Ectodermal cell (in vitro differentiated cells): ENCODE data around the gene C15orf61.

Experiments used
- H3K27ac ChIP-seq: 2 replicates; pipeline ENCODE4 v1.7.0; 2013; ENCODE audit warnings: mild to moderate bottlenecking, low read depth, low read length; ENCODE audit not compliant: insufficient read depth, poor library complexity, severe bottlenecking
- H3K27me3 ChIP-seq: 2 replicates; pipeline ENCODE4 v1.7.0; 2013; ENCODE audit warnings: mild to moderate bottlenecking, low read length; ENCODE audit not compliant: insufficient read depth, control insufficient read depth, poor library complexity, severe bottlenecking
- H3K36me3 ChIP-seq: one replicate; pipeline ENCODE4 v1.7.0; 2013; ENCODE audit warnings: low read length; ENCODE audit not compliant: control insufficient read depth, insufficient read depth
- H3K4me1 ChIP-seq: one replicate; pipeline ENCODE4 v1.7.0; 2013; ENCODE audit warnings: low read length; ENCODE audit not compliant: control insufficient read depth, insufficient read depth
- H3K4me3 ChIP-seq: 2 replicates; pipeline ENCODE4 v1.7.0; 2013; ENCODE audit warnings: low read depth, low read length, control low read depth; ENCODE audit not compliant: insufficient read depth
- H3K9me3 ChIP-seq: 2 replicates; pipeline ENCODE4 v1.7.0; 2013; ENCODE audit warnings: mild to moderate bottlenecking, low read length, moderate library complexity; ENCODE audit not compliant: control insufficient read depth
- WGBS, 2 experiments: methylation state at CpG; one replicate each; pipeline ENCODE4 v1.1.7; 2013; ENCODE audit warnings: missing lambda C conversion rate in 2 of 2; 5-methylcytosine and 5-hydroxymethylcytosine counted together

C15orf61 gene

DNA sequence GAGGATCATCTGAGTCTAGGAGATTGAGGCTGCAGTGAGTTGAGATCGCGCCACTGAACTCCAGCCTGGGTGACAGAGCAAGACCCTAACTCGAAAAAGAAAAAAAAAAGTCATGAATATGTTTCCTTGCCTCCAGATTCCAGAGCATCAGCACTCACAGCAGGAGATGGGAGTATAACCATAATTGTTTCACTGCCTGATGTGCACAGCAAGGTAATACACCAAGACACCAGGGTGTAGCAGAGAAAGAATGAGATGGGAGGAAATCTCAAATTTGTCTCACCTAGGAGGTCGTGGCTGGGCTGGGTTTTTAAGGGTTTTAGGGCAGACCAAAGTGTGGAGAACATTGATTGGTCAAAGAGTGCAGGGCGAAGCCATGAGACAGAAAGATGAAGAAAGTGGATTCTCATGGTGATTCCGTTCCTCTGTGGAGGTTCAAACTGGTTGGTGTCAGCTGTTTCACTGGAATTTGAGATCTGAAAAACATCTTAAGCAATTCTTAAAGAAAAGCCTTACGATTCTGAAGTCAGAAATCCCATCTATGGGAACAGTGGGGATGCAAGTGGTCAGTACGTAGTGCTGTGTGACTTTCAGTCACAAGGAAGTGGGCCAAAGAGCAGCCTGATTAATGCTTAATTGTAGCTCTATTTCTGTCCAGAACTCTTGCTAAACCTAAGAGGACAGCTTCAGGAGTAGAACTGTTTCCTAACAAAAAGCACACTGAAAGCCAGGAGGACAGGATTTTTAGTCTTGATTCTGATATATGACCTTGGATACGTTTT is 7.8 kb upstream of the C15orf61 start:
- Histone ChIP-seq H3K4me3 (no peak overlapping the region), H3K36me3 (no peaks in the 10 kb centered on the region), H3K9me3 (no peaks in the 10 kb centered on the region), H3K27me3 (no peaks in the 10 kb centered on the region), H3K4me1 (no peaks in the 10 kb centered on the region), H3K27ac (no peak overlapping the region)
- 84% methylated on average over 9 of the region's 9 CpGs for WGBS, 2 experiments

DNA sequence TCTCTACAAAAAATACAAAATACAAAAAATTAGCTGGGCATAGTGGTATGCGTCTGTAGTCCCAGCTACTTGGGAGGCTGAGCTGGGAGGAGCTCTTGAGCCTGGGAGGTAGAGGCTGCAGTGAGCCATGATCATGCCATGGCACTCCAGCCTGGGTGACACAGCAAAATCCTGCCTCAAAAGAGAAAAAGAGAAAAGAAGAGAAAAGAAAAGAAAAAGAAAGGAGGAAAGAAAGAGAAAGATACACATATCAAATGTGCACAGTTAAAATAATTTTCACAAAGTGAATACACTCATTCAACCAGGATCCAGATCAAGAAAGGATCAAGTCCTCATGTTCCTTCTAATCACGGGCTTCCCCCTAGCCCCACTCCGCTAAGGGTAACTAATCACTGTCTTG is 5.8 kb upstream of the C15orf61 start:
- Histone ChIP-seq H3K27ac (no peak overlapping the region), H3K4me1 (no peaks in the 10 kb centered on the region), H3K36me3 (no peaks in the 10 kb centered on the region), H3K9me3 (no peaks in the 10 kb centered on the region), H3K27me3 (no peaks in the 10 kb centered on the region), H3K4me3 (no peak overlapping the region)
- WGBS, 2 experiments: 88 to 97% methylated on average over 3 of the region's 3 CpGs

DNA sequence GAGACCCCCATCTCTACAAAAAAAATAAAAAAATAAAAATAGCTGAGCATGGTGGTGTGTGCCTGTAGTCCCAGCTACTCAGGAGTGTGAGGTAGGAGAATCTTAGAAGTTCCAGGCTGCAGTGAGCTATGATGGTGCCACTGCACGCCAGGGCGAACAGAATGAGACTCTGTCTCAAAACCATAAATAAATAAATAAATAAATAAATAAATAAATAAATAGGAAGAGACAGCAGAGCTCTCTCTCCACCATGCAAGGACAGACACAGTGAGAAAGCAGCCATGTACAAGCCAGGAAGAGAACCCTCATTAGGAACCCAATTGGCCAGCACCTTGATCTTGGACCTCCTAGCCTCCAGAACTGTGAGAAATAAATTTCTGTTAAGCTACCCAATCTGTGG is 5.4 kb upstream of the C15orf61 start:
- H3K9me3 ChIP-seq: no peaks in the 10 kb centered on the region
- no peaks in the 10 kb centered on the region for H3K36me3 ChIP-seq
- no peak overlapping the region for H3K4me3 ChIP-seq
- H3K27me3 ChIP-seq: peaks cover 3% of the 10 kb centered on the region
- 73% methylated on average over 2 of the region's 2 CpGs; no CpG with 5 or more reads in 1 of the 2 experiments for WGBS, 2 experiments
- H3K4me1 ChIP-seq: no peaks in the 10 kb centered on the region
- H3K27ac ChIP-seq: no peak overlapping the region

DNA sequence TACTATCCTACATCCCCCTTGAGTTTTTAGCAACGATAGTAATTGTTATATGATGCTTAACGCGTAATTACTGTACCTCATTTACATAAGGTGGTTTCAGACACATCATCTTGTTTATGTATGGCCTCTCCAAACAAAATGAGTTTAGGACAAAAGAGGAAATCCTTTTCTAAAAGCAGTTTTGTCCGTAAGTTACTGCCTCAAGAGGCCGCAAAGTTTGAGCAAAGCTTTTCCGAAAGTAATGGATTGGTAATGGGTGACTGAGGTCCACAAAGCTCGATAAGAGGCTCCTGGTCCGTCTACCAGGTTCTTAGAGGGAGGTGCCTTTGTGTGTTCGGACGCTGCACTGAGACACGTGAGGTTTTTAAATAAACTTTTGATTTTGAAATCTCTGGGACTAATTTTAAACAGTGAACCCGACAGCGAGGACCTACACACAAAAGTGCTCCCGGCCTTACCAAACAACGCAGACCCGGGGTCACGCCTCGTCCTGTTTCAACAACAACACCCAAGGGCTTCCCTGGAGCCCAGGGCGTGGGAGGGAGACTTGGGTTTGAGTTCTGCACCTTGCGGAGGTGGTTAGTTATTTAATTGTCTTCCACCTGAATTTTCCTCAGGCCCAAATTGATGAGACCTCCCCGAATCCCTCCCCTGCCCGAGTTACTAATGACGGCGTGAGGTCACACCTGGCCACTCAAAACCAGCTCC is 456 bp upstream of the C15orf61 start:
- 70 to 71% methylated on average over 23 to 24 of the region's 24 CpGs for WGBS, 2 experiments
- peaks cover 19% of the 10 kb centered on the region for H3K4me1 ChIP-seq
- no peak overlapping the region for H3K27ac ChIP-seq
- peak overlapping the region; percentile 70 for H3K4me3 ChIP-seq
- peaks cover 6% of the 10 kb centered on the region for H3K27me3 ChIP-seq
- H3K9me3 ChIP-seq: no peaks in the 10 kb centered on the region
- H3K36me3 ChIP-seq: no peaks in the 10 kb centered on the region

DNA sequence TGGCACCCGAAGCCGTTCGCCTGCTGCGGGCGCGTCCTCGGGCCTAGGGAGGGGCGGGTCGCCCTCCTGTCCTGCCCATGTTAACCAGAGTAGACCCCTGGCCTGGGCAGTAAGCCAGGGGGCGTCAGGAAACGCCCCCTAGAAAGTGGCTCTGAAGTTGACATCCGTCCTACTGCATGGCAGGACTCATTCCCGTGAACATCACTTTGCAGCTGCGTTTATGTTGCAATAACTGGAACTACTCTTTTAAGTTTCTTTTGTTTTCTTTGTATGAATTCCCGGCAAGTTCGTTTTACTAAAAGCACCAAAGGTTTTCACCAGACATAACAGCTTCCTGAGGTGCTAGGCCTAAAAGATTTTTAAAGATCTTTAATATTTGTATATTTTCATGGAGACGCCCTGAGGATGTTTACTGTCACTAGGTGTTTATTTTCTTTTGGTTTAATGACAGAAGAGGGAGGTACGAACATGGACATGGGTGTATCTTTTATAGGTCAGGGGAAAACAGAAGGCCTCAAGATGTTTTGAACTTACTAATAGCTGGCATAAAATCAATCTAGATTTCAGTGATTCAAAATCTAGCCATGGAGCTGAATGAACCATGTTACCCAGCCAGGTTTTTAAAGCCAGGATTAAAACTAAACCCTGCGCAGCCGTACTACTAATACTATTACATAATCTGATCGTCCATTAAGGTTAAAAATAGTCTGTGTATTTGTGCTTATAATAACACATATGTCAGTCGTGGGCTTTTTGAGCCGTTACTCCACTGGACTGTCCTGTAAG is 1.0 kb downstream of the C15orf61 start:
- H3K4me3 ChIP-seq: peak overlapping the region; percentile 70
- no peak overlapping the region for H3K27ac ChIP-seq
- H3K27me3 ChIP-seq: peaks cover 6% of the 10 kb centered on the region
- 19 to 34% methylated on average over 19 to 23 of the region's 23 CpGs for WGBS, 2 experiments
- H3K9me3 ChIP-seq: no peaks in the 10 kb centered on the region
- peaks cover 19% of the 10 kb centered on the region for H3K4me1 ChIP-seq
- no peaks in the 10 kb centered on the region for H3K36me3 ChIP-seq

DNA sequence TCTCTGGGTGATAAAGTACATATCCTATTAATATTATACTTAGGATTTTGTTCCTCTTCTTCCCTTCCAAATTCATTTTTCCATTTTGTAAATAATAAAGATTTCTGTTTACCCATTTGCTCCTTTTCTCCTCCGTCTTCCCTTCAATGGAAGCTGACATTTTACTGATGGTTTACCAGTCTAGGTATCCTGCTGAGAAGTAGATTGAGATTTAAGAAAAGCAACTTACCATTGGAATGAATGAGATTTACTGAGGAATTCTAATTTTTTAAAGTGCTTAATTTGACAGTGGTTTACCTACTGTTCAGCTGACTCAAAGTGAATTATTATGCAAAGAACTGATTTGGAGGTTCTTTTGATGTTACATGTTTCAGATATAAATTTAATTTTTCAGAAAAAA is 2.4 kb downstream of the C15orf61 start:
- H3K27ac ChIP-seq: no peak overlapping the region
- no peaks in the 10 kb centered on the region for H3K36me3 ChIP-seq
- no peak overlapping the region for H3K4me3 ChIP-seq
- no CpG with 5 or more reads among the region's 1 CpG for WGBS, 2 experiments
- H3K27me3 ChIP-seq: peaks cover 6% of the 10 kb centered on the region
- H3K9me3 ChIP-seq: no peaks in the 10 kb centered on the region
- H3K4me1 ChIP-seq: peaks cover 19% of the 10 kb centered on the region

DNA sequence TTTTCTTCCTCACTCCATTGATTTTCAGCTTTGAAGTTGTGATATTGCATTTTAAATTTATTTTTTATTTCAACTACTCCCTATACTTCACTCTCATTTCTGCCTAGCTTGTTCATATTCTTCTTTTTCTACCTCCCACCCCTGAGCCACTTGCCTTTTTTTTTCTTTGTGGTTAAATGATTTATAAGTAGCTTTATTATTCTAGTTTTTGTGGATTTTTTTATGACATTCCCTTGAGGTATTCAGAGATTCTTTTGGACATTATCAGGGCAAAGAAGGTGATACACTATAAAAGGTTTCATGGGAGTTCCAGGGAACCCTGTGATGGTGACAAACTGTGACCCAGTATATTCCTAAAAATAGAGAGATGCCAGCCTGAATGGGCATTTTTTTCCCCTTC is 3.3 kb downstream of the C15orf61 start:
- H3K4me1 ChIP-seq: peaks cover 19% of the 10 kb centered on the region
- no peaks in the 10 kb centered on the region for H3K36me3 ChIP-seq
- H3K27ac ChIP-seq: no peak overlapping the region
- H3K27me3 ChIP-seq: peaks cover 6% of the 10 kb centered on the region
- H3K9me3 ChIP-seq: no peaks in the 10 kb centered on the region
- H3K4me3 ChIP-seq: no peak overlapping the region

DNA sequence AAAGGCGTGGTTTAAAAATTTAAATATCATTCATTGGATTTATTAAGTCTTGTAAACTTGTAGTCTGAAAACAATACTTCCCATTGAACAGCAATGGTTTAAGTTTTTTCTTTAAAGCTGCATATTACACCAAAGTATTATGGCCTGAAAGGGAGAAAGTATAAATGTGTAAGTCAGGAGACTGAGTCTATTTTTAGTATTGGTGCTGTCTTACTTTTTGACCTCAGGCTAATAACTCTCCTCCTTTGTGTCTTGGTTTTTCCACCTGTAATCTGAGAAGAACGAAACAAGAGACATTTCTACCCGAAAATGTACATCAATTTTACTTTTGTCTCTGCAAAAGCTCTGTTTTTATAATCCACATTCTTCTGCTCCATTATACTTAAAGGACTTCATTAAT is 7.6 kb downstream of the C15orf61 start:
- Histone ChIP-seq H3K27ac (no peak overlapping the region), H3K36me3 (no peaks in the 10 kb centered on the region), H3K27me3 (no peaks in the 10 kb centered on the region), H3K4me3 (no peak overlapping the region), H3K4me1 (peaks cover 5% of the 10 kb centered on the region), H3K9me3 (no peaks in the 10 kb centered on the region)
- WGBS, 2 experiments: 86 to 96% methylated on average over 2 of the region's 3 CpGs

DNA sequence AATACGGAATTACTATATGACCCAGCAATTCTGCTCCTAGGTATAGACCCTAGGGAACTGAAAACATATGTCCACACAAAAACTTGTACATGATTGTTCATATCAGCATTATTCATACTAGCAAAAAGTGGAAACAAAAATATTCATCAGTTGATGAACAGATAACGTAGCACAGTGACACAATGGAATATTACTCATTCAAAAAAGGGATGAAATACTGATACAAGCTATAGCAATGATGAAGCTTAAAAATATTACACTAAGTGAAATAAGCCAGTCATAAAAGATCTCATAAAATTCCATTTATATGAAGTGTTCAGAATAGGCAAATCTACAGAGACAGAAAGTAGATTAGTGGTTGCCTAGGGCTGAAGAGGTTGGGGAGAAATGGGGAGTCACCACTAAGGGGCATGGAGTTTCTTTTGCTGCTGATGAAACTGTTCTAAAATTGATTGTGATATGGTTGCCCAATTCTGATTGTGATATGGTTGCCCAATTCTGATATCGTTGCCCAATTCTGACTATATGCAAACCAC is 10.5 kb downstream of the C15orf61 start:
- Histone ChIP-seq H3K27me3 (no peaks in the 10 kb centered on the region), H3K4me3 (no peak overlapping the region), H3K27ac (no peak overlapping the region), H3K36me3 (no peaks in the 10 kb centered on the region), H3K9me3 (no peaks in the 10 kb centered on the region), H3K4me1 (no peaks in the 10 kb centered on the region)
- WGBS, 2 experiments: 91 to 100% methylated on average over 2 of the region's 3 CpGs

DNA sequence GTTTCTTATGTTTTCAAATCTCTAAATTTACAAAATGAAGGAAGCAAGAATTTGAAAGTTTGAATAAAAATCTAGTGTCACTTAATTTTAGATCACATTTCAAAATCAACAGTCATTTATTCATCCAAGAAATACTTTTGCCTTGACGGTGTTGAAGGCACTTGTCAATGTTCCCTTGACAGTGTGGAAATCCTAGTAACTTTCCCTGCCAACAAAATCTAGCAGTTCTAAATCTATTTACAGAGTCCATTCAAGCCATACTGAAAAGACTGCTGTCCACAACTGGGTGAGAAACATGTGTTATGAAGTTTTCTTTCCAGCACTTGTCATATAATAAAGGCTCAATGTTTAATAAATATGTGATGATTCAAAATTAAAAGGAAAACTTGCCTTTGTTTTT is 12.9 kb downstream of the C15orf61 start:
- Histone ChIP-seq H3K9me3 (no peaks in the 10 kb centered on the region), H3K27ac (no peak overlapping the region), H3K4me3 (no peak overlapping the region), H3K4me1 (no peaks in the 10 kb centered on the region), H3K36me3 (no peaks in the 10 kb centered on the region), H3K27me3 (no peaks in the 10 kb centered on the region)
- WGBS, 2 experiments: 79 to 95% methylated on average over 1 of the region's 1 CpG
